PFSK-1 (cell line): ENCODE data around the gene FBLN2.

Experiments used
- FOXP2 ChIP-seq: optimal IDR thresholded peaks from 2 replicates; pipeline ENCODE3; 2011; ENCODE audit warnings: borderline replicate concordance, control low read depth, inconsistent platforms; ENCODE audit not compliant: insufficient read depth; ENCODE audit errors: extremely low read length, extremely low read depth
- POLR2AphosphoS5 ChIP-seq: IDR thresholded peaks from 2 replicates; pipeline ENCODE4 v1.6.1; 2012; ENCODE audit warnings: low read depth, mild to moderate bottlenecking, control low read depth, low read length, moderate library complexity
- REST ChIP-seq, 2 experiments: IDR thresholded peaks; 2 replicates each; pipeline versions ENCODE4 v1.6.1 to v1.8.0; 2011 to 2012; ENCODE audit warnings: low read depth in 2 of 2, low read length in 2 of 2, control low read depth in 1 of 2, inconsistent platforms in 1 of 2, mild to moderate bottlenecking in 1 of 2, moderate library complexity in 1 of 2; ENCODE audit not compliant: insufficient read depth in 1 of 2
- SIN3A ChIP-seq: IDR thresholded peaks from 2 replicates; pipeline ENCODE4 v1.6.1; 2012; ENCODE audit warnings: mild to moderate bottlenecking, low read length, moderate library complexity, borderline replicate concordance; ENCODE audit not compliant: insufficient read depth
- TAF1 ChIP-seq: IDR thresholded peaks from 2 replicates; pipeline ENCODE4 v1.6.1; 2012; ENCODE audit warnings: low read length, control low read depth, borderline replicate concordance; ENCODE audit not compliant: insufficient read depth

FBLN2 gene

GRCh38 chr3:13568515-13569028 is 19.6 kb downstream of the FBLN2 start:
- TF ChIP-seq SIN3A (no peak), POLR2AphosphoS5 (no peak), REST (IDR thresholded peaks at IDR 0.05; ENCODE audit: insufficient read depth in 1 of 2, low read depth in 2 of 2, low read length in 2 of 2) (no peak), TAF1 (no peak), FOXP2 (no peak)

GRCh38 chr3:13569201-13569600 is 20.3 kb downstream of the FBLN2 start:
- TF ChIP-seq TAF1: no peak
- no peak for TF ChIP-seq FOXP2
- TF ChIP-seq POLR2AphosphoS5: no peak
- TF ChIP-seq SIN3A: no peak
- TF ChIP-seq REST (IDR thresholded peaks at IDR 0.05; ENCODE audit: insufficient read depth in 1 of 2, low read depth in 2 of 2, low read length in 2 of 2): no peak

GRCh38 chr3:13569641-13570390 is 20.9 kb downstream of the FBLN2 start:
- TF ChIP-seq REST (IDR thresholded peaks at IDR 0.05; ENCODE audit: insufficient read depth in 1 of 2, low read depth in 2 of 2, low read length in 2 of 2) (no peak), POLR2AphosphoS5 (no peak), SIN3A (no peak), TAF1 (no peak), FOXP2 (no peak)

GRCh38 chr3:13570391-13571194 is 21.7 kb downstream of the FBLN2 start:
- TF ChIP-seq REST (IDR thresholded peaks at IDR 0.05; ENCODE audit: insufficient read depth in 1 of 2, low read depth in 2 of 2, low read length in 2 of 2) (no peak), SIN3A (no peak), POLR2AphosphoS5 (no peak), FOXP2 (no peak), TAF1 (no peak)
